Measurements from ENCODE around the gene ZMYND15.
"Not testable (repeated sequence)": the region's sequence is repeated elsewhere in the genome, so short reads cannot be mapped to it uniquely, and the experiment has no call there.

Gene ZMYND15

GRCh38 chr17:4739122-4740024, at the start of gene ZMYND15, which contains the start of gene CXCL16:
TSS of gene ZMYND15 (plus strand) at chr17:4739833. CDS start at chr17:4740549, 716 bp downstream.
TSS of gene CXCL16 (minus strand) at chr17:4739928. CDS start at chr17:4739339, 589 bp downstream.
- DNase-seq (ENCODE audit: low spot score), result peak; percentile 66

GRCh38 chr17:4689872-4690271, 49.8 kb upstream of the ZMYND15 start:
- DNase-seq (ENCODE audit: low spot score), result not testable (repeated sequence)

- DNase-seq (ENCODE audit: low spot score), result no peak
These were observed 48.9 kb upstream of the ZMYND15 start for GRCh38 chr17:4690745-4691144.

- no peak for DNase-seq (ENCODE audit: low spot score)
These were observed 47.9 kb upstream of the ZMYND15 start for GRCh38 chr17:4691686-4692085.

GRCh38 chr17:4693416-4693815, 46.2 kb upstream of the ZMYND15 start:
- no peak for DNase-seq (ENCODE audit: low spot score)

- DNase-seq (ENCODE audit: low spot score), result no peak
These were observed 43.2 kb upstream of the ZMYND15 start for GRCh38 chr17:4696437-4696805.

- not testable (repeated sequence) for DNase-seq (ENCODE audit: low spot score)
These were observed 40.1 kb upstream of the ZMYND15 start for GRCh38 chr17:4699401-4700056.

- DNase-seq (ENCODE audit: low spot score), result no peak
These were observed 38.5 kb upstream of the ZMYND15 start for GRCh38 chr17:4701116-4701515.

GRCh38 chr17:4703330-4703691, 36.3 kb upstream of the ZMYND15 start:
- no peak for DNase-seq (ENCODE audit: low spot score)

- DNase-seq (ENCODE audit: low spot score), result not testable (repeated sequence)
These were observed 35.1 kb upstream of the ZMYND15 start for GRCh38 chr17:4704574-4704907.

- DNase-seq (ENCODE audit: low spot score), result no peak
These were observed 34.6 kb upstream of the ZMYND15 start for GRCh38 chr17:4704991-4705390.

- no peak for DNase-seq (ENCODE audit: low spot score)
These were observed 33.5 kb upstream of the ZMYND15 start for GRCh38 chr17:4706121-4706520.

GRCh38 chr17:4708436-4708835, 31.2 kb upstream of the ZMYND15 start:
- DNase-seq (ENCODE audit: low spot score), result no peak

GRCh38 chr17:4709794-4710692, 29.6 kb upstream of the ZMYND15 start, which contains the start of gene ARRB2:
TSS of gene ARRB2 (plus strand) at chr17:4710632. CDS start at chr17:4710722, 90 bp downstream.
- DNase-seq (ENCODE audit: low spot score), result peak; percentile 92

GRCh38 chr17:4710693-4711634, 28.7 kb upstream of the ZMYND15 start:
- no peak for DNase-seq (ENCODE audit: low spot score)

GRCh38 chr17:4711661-4712181, 27.9 kb upstream of the ZMYND15 start:
- no peak for DNase-seq (ENCODE audit: low spot score)

- DNase-seq (ENCODE audit: low spot score), result no peak
These were observed 27.1 kb upstream of the ZMYND15 start for GRCh38 chr17:4712526-4712925.

- not testable (repeated sequence) for DNase-seq (ENCODE audit: low spot score)
These were observed 25.1 kb upstream of the ZMYND15 start for GRCh38 chr17:4714340-4715062.

- DNase-seq (ENCODE audit: low spot score), result no peak
These were observed 24.4 kb upstream of the ZMYND15 start for GRCh38 chr17:4715063-4715744.

- no peak for DNase-seq (ENCODE audit: low spot score)
These were observed 23.6 kb upstream of the ZMYND15 start for GRCh38 chr17:4716081-4716480.

All from D341Med (cell line).